ENCODE results near the gene NSG1.
"Not testable (repeated sequence)": the region's sequence is repeated elsewhere in the genome, so short reads cannot be mapped to it uniquely, and the experiment has no call there.

Gene NSG1

DNA sequence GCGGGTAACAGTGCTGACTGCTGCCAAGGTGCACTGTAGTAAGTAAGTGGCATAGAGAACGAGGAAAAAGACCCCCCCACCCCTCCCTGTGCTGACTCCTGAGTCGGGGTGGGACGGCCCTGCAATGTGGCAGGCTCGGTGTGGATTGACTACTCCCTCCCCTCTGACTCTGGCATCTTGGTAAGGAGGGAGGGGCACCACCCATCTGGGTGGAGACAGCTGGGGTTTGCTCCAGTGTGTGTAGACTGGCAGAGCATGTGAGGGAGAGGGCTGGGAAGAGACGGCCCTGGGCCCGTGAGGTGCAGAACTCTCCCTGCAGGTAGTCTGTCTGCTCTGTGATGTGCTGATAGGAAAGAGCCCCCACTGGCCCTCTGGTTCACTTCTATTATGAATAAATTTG lies 31.0 kb downstream of the NSG1 start:
- no peak for DNase-seq

DNA sequence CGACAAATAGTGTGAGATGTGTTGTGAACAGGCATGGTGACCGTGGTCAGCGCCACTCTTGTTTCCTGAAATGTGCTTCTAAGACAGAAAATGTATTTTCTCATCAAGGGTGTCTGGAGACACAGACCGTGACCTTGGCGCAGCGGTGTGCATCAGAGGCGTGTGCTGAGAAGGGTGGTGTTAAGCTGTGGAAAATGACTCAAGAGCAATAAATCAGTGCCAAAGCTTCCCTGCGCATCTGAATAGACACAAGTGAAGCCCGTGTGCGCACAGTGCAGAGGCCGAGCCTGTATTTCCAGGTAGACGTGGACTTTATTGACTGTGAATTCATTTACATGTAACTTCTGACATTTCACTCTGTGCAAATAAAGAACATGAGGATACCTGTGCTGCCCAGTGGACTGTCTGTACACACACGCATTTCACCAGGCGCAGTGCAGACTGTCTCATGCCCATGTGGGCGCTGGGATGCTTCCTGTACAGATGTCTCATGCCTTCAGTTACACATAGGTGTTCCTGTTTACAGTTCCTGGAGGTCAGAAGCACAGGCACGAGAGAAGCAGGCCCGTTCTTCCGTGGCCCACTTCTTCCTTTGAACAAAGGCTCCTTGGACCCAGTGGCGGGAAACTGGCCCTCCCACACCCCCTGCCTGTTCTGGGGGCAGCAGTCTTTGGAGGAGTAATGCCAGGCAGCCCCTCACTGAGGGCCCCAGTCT lies 31.9 kb downstream of the NSG1 start:
- DNase-seq = no peak

DNA sequence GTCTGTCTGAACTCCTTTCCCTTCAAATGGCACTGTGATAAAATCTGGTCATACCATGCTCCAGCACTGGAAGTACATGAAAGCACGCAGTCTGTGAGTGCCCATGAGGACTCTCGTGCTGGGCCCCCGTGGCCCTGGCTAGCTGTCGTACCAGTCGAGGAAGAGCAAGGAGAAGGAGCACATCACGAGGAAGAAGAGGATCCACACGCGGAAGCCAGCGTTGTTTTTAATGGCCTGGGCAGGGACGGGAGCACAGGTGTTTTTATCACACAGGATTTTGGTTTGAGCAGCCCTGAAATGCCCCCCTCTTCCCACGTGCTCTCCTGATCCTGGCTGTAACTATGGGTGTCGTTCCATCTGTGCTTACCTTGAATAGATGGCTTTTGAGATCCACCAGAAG lies 33.0 kb downstream of the NSG1 start:
- DNase-seq = no peak

DNA sequence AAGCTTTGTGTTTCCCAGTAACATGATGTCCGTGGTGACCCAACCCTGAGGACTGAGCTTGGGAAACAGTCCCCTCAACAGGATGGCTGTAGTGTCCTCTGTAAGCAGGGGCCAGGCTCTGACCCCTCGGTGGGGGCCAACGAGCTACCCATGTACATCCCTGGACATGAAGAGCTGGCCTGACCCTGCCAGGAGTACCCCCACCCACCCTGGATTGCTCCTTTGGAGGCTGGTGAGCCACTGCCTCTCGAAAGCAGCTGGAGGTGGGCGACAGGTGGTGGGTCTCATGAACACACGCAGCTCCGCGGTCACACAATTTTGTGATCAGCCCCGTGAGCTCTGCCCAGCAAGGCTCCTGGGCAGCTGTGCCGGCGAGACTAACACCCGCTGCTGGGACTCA lies 33.5 kb downstream of the NSG1 start:
- DNase-seq = no peak

DNA sequence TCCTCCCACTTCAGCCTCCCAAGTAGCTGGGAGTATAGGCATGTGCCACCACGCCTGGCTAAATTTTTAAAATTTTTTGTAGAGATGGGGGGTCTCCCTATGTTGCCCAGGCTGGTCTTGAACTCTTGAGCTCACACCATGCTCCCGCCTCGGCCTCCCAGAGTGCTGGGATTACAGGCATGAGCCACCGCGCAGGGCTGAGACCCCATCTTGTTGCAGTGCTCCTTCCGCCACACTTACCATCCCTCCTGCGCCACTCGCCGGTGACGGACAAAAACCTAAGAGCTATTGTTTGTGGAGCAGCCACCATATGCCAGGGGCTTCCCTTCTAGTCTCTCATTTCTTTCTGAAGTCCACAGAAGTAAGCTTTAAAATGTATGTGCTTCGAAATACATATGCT lies 34.5 kb downstream of the NSG1 start:
- DNase-seq = no peak

DNA sequence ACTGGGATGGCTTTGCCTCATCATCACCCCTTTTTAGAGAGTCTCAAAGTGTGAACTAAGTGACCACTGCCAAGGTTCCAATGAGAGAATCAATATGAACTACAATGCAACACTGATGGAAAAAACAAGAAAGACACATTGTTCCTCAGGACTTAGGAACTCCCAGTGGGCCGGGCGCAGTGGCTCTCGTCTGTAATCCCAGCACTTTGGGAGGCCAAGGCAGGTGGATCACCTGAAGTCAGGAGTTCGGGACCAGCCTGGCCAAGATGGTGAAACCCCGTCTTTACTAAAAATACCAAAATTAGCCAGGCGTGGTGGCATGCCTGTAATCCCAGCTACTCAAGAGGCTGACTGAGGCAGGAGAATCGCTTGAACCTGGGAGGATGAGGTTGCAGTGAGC lies 35.2 kb downstream of the NSG1 start:
- not testable (repeated sequence) for DNase-seq

DNA sequence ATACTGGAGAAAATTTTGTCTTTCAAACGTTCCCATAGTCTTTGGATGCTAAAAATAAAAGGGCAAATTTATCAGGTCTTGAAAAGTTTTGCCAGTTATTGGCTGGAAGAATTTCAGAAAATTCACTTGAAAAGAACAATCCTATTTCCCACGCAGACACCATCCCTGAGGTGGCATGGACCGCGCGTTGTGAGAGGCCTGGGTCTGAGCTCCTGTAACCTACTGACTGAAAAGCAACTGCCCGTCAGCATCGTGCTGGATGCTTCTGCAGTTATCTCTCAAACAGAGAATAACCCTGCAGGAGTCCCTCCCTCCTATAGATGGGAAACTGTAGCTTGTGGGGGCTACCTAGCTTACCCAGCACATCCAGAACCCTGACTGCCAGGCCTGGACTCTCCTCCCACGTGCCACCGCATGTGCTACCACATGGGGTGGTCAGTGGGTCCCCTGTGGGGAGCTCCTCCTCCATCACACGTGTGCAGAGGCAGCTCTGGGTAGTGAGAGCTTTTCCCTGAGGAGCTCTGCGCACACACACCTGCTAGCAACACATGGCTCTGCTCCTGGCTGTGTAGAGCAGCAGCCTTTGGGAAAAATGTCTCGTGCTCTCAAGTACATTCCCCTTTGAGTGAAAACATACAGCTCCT lies 36.1 kb downstream of the NSG1 start:
- DNase-seq = no peak

DNA sequence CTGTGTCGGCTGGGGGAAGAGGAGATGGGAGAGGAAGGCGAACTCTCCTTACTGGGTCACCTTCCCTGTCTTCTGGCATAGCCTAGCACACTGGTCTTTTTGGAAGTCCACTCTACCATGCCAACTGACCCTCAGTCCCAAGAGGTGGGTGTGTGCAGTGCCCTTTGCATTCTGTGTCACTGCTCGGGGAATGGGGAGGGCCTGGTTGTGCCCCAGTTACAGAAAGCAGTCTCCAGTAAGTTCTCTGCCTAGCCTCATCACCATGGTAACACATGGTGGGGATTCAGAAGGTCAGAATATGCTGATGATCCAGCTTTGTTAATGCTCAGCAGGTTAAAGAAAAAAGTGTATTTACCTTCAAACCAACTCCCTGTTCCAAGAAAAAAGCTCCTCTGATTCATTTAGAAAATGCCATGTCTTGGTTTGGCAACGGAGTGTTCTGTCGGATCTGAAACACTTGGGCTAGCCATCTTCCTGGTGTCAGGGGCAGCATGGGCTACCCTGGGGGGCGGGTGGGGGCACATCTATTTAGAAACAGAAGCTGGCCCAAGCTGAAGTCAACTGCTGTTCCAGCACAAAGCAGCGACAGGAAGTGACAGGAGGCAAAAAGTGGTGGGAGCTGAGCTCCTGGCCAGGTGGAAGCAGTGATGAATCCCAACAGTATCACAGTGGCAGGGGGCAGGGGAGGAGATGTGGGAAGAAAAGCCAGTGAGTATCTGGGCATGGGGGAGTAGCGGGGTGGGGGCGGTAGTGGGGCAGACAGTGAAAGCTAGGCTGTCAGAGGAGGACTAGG lies 37.0 kb downstream of the NSG1 start:
- no peak for DNase-seq

DNA sequence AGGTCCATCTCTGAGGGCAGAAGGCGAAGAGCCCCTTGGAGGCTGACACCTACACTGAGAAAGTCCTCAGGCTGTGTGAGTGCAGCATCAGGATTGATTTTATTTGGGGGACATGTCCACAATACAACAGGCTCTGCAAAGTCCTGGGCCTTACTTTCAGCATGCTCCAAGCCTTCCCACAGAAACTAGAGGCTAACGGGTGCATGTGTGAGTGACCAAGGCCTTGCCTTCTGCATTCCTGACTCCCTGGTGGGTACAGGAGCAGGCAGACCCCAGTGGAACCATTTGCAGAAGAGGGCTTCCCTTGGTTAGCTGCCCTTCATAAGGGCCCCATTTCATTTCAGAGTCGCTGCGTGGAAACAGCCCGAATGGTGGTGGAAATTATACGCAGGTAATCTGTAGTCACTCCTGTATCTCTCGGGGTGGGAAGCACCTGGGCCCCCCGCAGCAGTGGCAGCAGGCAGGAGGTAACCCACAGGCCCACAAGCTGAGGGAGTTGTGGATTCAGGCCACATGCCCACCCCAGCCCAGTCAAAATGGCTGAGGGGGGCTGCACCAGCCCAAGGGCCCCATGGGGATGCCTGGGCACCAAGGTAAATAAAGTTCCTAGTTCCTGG lies 37.7 kb downstream of the NSG1 start:
- DNase-seq = no peak

DNA sequence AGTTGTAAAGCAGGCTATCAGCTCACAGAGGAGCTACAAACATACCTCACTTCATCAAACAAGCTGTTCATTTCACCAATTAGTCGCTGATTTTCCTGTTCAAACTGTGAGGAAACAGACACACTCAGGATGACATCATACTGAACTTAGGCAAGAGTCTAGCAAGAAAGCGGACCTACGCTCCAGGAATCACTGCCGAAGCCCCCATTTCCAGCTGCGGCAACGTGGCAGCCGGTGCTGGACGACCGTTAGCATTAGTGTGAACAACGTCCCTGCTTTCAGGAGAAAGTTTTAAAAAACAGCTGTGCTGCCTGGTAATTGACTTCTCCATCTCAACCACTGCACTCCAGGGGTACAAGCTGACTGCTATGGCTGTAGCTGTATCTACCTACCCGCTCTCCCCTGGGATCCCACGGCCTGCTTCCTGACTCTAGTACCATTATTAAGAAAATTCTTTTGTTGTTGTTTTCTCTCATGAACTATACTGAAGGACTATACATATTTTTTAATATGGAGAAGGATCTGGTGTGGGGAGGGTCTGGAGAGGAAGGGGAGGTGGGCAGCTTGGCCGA lies 38.3 kb downstream of the NSG1 start:
- DNase-seq = no peak

DNA sequence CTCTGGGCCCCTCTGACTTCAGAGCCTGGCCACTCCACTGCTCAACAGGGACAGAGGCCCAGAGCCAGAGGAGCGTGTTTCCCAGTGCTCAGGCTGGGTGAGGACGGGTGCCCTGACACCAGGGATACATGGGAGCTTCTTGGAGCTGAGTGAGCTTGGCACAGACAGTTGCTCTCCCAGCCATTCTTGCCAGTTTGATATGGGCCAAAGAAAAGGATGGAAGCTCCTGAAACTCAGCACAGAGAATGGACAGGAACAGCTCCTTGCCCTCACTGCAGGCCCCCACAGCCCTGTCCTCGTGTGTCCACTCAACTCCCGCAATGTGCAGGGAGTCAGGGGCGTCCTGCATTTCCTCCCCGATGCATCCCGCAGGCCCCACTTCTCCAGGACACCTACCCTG lies 38.8 kb downstream of the NSG1 start:
- no peak for DNase-seq

DNA sequence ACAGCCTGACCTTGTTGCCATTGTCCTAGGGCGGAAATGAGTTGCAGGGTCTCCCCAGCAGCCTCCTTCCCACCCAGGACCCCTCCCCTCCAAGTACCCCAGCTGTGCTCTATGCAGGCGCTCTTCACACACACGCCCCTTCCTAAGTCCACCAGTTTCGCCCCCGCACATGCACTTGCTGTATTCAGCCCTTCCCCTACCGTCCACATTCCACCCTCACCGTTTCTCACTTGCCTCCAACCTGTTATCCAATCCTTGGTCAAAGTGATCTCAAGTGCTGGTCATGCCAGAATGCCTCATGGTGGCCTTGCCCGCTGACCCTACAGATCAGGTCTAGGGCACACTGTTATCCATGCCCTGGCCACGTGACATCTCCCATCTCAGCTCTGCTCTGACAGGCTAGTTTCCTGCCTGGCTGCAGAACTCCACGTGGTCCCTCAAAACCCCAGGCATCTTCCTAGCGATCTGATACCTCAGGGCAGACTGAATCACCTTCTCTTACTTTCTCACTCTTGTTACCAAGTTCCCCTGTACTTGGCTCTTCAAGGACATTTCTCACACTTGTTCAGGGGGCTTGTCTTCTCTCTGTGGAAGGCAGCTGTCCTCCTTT lies 39.7 kb downstream of the NSG1 start:
- no peak for DNase-seq

DNA sequence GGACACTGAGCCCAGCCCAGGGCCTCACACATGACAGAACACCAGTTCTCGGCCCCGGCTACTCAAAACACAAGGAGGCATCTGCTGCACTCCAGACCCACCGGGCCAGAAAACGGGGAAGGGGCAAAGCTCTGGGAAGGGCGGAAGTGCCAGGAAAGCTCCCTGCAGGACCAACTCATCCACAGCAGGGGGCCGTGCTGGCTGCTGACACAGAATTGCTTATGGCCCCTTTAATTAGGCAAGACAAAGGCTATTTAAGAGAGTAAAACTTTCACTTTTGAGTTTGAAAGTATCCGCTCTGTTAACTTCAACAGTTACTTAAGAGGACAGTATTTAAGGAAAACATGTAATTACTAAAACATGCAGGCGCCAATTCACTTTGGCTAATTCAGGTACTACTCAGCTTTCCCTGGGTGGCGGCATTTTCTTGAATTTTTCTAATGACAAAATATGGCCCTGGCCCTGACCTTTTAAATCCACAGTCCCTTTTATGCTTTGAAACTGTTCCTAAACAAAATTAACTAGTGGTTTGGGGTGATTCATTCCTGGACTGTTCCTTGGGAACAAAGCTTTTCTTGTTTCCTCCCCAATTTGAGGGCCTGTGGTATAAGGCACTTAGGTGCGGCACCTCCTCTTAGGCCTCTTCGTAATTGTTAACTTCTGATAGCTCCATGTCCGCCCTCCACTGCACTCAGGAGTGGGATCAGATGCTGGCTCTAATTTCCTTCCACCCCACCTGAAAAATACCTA lies 40.4 kb downstream of the NSG1 start:
- DNase-seq = no peak

DNA sequence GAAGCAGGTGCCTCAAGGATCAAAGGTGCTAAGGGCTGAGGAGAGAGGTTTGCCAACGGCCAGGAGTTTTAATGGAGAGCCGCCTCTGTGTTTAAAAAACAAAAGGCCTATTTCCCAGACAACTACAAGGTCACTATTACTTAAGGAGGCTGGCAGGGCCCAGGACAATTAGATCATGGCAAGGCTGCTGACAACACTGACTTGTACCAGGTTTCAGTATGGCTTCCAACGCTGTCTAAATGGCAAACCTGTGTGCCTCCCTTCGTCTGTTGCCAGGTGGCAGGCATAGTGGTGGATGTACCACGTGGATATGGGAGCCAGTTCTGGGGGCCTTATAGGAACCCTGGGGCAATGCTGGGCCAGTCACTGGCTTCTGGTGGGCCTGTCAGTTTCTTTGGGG lies 41.0 kb downstream of the NSG1 start:
- DNase-seq = no peak

DNA sequence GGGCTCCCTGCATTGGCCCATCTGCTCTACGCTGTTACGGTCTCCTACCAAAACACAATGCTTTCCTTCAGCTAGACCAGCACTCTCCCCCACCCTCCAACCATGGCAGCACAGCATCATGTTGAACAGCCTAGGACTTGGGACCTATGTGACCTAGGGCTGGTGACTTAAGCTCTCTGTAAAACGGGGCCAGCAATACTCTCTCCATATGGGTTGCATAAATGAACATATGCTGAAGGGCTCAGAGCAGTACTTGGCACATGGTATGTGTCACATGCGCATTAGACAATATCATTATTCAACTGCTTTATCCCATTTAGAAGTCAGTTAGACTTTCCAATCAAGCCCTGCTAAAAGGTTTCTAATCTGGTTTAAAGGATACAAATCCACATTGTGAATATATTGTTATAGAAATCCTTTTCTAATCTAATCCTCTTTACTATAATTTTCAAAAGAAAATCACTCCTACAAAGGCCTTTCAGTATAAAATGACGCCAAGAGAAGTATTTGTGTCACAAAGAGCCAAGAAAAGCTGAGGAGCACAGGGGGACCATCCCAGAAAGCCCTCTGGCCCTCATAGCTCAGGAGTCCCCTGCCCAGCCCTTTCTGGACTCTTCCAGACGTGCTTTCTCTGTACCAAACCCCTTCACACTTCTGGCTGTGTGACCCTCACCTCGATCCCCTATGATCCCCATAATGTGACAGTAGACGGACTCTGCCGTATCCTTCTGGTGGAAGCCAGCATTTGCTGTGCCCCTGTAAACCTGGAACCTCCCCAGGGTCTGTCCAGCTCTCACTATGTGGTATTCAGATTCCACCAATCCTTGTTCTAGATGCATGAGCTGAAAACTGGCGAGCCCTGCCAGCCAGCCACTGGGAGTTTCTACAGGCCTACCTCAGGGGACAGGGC lies 42.3 kb downstream of the NSG1 start:
- DNase-seq = no peak

DNA sequence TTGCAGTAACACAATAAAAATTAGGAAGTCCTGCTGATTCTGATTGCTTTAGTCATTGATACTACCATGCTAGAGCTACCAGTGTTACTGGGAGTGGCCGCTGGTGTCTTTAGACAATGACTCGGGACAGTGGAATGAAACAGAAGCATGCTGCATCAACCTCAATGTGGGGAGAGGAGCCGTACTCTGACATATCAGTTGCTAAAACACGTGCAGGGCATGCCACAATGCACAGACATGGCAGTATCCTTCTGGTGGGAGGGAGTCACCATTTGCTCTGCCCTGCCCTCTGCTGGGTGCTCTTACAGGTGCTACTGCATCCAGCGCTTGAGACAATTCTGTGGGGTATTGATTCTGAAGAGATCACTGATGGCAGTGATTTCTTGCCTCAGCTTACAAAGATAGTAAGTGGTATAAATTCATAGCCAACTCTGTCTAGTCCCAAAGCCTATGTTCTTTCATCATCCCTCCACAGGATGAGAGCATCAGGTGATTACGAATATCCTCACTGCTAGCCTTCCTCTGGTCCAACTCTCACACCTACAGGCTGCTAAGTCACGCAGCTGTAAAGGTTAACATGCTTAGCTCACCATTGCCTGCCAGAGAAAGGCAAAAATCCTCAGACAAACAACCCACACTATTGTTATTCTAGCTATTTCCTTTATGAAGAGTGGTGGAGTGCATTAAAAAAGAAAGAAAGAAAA lies 43.7 kb downstream of the NSG1 start:
- DNase-seq = peak; percentile 34

DNA sequence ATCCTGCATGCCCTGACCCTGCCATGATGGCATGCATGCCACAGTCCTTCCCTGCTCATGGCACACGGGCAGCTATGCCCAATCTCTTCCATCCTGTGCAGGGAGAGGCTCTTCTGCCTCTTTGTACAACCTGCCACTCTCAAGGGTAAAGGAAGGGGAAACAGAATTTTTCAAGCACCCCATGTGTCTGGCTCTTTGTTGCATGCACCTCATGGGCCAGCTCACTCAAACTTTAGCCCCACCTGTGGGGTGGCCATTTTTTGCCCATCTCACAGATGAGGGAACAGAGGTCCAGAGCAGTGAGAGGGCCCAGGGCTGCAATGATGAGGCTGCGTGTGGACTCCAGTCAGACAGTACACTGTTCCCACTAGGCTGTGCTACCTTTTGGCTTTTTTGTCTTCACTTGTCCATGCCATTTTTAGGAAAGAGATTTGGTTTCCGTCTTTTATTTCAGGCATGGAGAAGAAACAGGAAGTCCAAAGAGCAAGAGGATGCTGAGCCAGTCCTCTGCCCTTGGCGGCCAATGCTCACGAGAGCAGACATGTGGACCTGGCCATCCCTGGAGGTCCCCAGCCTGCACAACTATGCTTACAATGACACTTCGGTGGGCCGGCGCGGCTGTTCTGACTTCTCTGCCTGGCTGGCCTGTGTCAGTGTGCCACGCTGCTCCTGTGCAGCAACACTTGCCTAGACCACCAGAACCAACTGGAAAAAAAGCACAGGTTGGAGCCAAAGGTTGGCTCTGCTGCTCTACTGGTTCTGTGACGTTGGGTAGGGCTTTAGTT lies 45.6 kb downstream of the NSG1 start:
- no peak for DNase-seq

DNA sequence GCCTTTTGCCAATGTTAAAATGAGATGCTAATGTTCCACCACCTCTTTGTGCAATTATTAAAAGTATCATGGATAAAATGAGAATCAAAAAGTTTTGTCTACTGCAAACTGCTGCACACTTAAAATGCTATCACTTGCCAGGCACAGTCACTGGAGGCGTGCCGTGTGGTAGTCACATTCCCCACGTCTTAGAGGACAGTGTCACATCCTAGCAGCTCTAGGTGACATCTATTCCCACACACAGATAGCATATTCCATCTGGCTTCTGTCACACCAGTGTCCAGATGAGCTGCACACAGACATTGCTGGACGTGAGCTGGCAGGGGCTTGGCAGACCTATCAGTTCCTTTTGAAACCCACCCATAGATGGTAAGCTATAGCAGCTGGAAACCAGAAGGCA lies 47.0 kb downstream of the NSG1 start:
- DNase-seq = no peak

DNA sequence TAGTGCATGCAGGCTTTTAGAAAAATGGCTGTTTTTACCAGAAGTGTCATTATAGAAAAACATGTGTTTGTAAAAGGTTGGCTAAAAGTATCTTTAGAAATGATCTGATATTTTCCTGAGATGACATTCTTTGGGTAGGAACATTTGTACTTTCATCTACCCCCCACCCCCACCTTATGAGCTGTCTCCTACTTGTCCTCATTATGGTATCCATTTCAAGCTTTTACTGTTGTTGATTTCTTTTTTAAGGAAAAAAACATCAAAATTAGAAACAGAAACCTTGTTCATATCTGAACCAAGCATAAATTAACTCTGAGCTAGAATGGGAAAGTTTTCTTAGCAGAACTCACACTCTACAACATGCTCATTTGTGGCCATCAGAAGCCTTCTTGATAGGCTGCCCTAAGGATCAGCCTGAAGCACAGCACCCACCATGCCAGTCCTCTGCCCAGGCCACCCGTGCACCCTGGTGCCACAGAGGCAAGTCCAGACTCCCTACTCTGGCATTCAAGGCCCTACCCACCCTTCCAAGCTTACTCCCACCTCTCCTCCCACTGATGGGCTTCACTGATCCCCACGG lies 49.4 kb downstream of the NSG1 start:
- no peak for DNase-seq
